HEK293T (cell line): ENCODE data around the gene BRD2.

ENCODE experiments used
- ARNT ChIP-seq: fragments of 450-650 bp; IDR thresholded peaks from 2 replicates; pipeline ENCODE4 v1.6.1; 2017; ENCODE audit warnings: mild to moderate bottlenecking
- BHLHE40 ChIP-seq: fragments of 450-650 bp; IDR thresholded peaks from 2 replicates; pipeline ENCODE4 v1.6.1; 2016; ENCODE audit warnings: mild to moderate bottlenecking, moderate library complexity, borderline replicate concordance
- CTBP1 ChIP-seq: fragments of 450-650 bp; IDR thresholded peaks from 2 replicates; pipeline ENCODE4 v1.6.1; 2016; ENCODE audit warnings: borderline replicate concordance
- ELF4 ChIP-seq: fragments of 450-650 bp; IDR thresholded peaks from 2 replicates; pipeline ENCODE4 v1.6.1; 2017; ENCODE audit warnings: antibody characterized with exemption
- FOXK2 ChIP-seq: fragments of 450-650 bp; IDR thresholded peaks from 2 replicates; pipeline ENCODE4 v1.6.1; 2016; ENCODE audit warnings: mild to moderate bottlenecking
- FOXM1 ChIP-seq: fragments of 450-650 bp; IDR thresholded peaks from 2 replicates; pipeline ENCODE4 v1.6.1; 2017; ENCODE audit warnings: mild to moderate bottlenecking, borderline replicate concordance
- HDGF ChIP-seq: fragments of 450-650 bp; IDR thresholded peaks from 2 replicates; pipeline ENCODE4 v1.6.1; 2017; ENCODE audit warnings: antibody characterized with exemption, borderline replicate concordance
- L3MBTL2 ChIP-seq: fragments of 450-650 bp; conservative IDR thresholded peaks from 2 replicates; pipeline ENCODE4 v1.6.1; 2016; ENCODE audit warnings: mild to moderate bottlenecking
- LEF1 ChIP-seq: fragments of 450-650 bp; IDR thresholded peaks from 2 replicates; pipeline ENCODE4 v1.6.1; 2017; ENCODE audit warnings: mild to moderate bottlenecking, borderline replicate concordance
- PKNOX1 ChIP-seq: fragments of 450-650 bp; IDR thresholded peaks from 2 replicates; pipeline ENCODE4 v1.6.1; 2016
- SP1 ChIP-seq: fragments of 450-650 bp; IDR thresholded peaks from 2 replicates; pipeline ENCODE4 v1.6.1; 2017
- SUZ12 ChIP-seq: fragments of 450-650 bp; IDR thresholded peaks from 2 replicates; pipeline ENCODE4 v1.6.1; 2016; ENCODE audit warnings: mild to moderate bottlenecking
- TARDBP ChIP-seq: fragments of 450-650 bp; IDR thresholded peaks from 2 replicates; pipeline ENCODE4 v1.6.1; 2016
- ZNF384 ChIP-seq: fragments of 450-650 bp; IDR thresholded peaks from 2 replicates; pipeline ENCODE4 v1.6.1; 2016

GRCh38 chr6:32920715-32921114, 47.7 kb upstream of the BRD2 start:
- no peak for TF ChIP-seq ELF4
- no peak for TF ChIP-seq L3MBTL2
- TF ChIP-seq PKNOX1: no peak
- no peak for TF ChIP-seq CTBP1
- no peak for TF ChIP-seq BHLHE40
- no peak for TF ChIP-seq SUZ12
- no peak for TF ChIP-seq TARDBP
- TF ChIP-seq SP1: no peak
- TF ChIP-seq HDGF: no peak
- no peak for TF ChIP-seq FOXM1
- no peak for TF ChIP-seq ARNT
- TF ChIP-seq FOXK2: no peak
- no peak for TF ChIP-seq ZNF384
- no peak for TF ChIP-seq LEF1
